AG09309 (cell line): ENCODE data around the gene CBLB.
A peak's percentile ranks its signal among the peaks of the same experiment; 100 is the strongest.

Source experiments
- DNase-seq: peaks from one replicate; pipeline ENCODE4 v3.0.0-alpha.2; 2010; ENCODE audit warnings: low read depth
- H3K4me3 ChIP-seq: 2 replicates; pipeline ENCODE4 v1.5.1; 2011; ENCODE audit warnings: mild to moderate bottlenecking, low read depth, low read length, moderate library complexity; ENCODE audit not compliant: control insufficient read depth
- TF ChIP-seq, protein P1 (sequence below): IDR thresholded peaks from 2 replicates; pipeline ENCODE4 v1.5.1; 2011; ENCODE audit warnings: mild to moderate bottlenecking, low read depth, low read length, inconsistent platforms; ENCODE audit not compliant: insufficient read depth, control insufficient read depth; ENCODE audit errors: missing control alignments

Gene CBLB

DNA sequence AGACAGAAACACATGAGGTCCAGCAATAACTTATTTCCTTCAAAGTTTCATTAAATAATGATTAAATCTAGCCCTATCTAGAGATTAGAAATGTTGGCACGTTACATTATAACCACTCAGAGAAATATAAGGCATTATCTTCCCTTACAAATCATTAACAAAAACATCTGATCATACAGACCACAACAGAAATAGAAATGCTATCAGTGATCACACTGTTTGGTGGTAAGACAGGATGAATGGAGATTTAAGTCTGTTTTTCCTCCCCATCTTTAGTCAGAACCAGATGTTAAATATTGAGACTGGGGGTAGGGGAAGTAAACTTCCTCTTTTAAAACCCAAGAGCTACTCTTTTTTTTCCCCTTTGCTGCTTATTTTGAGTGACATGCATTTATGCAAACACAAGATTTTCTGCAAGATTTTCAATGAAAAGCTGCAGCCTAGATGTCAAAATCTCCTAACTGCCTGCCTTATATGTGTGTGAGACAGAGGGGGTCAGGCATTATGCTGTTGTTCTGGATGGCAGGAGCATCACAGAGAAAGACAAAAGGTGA lies 70.4 kb downstream of the CBLB start:
- no peak overlapping the region for H3K4me3 ChIP-seq
- TF ChIP-seq, protein P1, sequence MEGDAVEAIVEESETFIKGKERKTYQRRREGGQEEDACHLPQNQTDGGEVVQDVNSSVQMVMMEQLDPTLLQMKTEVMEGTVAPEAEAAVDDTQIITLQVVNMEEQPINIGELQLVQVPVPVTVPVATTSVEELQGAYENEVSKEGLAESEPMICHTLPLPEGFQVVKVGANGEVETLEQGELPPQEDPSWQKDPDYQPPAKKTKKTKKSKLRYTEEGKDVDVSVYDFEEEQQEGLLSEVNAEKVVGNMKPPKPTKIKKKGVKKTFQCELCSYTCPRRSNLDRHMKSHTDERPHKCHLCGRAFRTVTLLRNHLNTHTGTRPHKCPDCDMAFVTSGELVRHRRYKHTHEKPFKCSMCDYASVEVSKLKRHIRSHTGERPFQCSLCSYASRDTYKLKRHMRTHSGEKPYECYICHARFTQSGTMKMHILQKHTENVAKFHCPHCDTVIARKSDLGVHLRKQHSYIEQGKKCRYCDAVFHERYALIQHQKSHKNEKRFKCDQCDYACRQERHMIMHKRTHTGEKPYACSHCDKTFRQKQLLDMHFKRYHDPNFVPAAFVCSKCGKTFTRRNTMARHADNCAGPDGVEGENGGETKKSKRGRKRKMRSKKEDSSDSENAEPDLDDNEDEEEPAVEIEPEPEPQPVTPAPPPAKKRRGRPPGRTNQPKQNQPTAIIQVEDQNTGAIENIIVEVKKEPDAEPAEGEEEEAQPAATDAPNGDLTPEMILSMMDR = no peak
- DNase-seq = no peak

DNA sequence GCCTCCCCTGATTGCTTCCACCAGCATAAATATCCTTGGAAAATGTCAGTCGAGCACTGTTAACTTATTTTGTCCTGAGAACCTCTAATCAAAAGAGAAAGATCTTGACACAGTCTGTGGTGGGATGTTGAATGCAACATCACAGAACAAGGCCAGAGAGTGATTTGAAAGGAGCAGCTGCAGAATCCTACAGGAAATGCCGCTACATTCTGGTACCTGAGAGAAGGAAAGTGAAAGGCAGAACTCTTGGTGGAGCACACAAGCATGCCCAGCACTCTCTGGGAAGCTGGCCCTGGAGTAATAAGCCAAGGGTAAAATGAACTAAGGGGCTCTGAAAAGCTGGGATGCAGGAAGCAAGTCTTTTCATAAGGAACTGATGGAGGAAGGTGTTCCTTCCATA lies 75.8 kb downstream of the CBLB start:
- DNase-seq = no peak
- TF ChIP-seq, protein P1 = no peak
- H3K4me3 ChIP-seq = no peak overlapping the region

DNA sequence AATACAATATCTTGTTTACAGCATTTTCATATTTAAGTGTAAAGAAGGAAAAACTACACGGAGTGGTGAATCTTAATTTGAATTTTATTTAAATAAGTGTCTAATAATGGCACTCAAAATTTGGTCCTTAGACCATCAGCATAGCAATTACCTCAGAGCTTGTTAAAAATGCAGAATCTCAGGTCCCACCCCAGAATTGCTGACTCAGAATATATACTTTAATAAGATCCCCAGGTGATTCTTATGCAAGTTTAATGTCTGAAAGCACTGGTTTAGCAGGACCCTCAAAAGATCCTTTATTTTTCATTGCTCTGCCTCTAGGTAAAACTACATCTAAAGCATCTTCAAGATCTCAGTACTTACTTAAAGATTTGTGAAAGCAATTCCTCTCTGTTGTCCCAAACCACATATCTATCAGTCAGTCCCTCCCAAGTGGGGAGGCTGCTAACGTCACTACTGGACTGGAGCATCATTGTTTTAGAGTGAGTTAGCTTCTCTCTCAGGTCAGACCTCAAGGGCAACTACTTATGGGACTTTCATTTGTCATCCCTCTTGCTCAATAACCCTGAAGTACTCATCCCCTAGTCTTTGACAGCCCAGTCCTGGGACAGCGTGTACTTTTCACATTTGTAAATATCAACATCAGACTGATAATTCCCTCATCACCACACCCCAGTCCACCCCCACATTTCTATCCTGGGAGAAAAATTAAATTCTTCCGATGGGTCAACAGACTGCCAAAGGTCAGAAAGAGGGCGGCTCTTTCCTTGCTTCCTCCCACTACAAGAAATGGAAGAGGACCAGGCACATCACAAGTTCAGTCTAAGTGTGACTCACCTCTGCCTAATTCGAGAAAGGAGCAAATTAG lies 76.7 kb downstream of the CBLB start:
- no peak overlapping the region for H3K4me3 ChIP-seq
- DNase-seq = peak; percentile 85
- TF ChIP-seq, protein P1 = no peak

DNA sequence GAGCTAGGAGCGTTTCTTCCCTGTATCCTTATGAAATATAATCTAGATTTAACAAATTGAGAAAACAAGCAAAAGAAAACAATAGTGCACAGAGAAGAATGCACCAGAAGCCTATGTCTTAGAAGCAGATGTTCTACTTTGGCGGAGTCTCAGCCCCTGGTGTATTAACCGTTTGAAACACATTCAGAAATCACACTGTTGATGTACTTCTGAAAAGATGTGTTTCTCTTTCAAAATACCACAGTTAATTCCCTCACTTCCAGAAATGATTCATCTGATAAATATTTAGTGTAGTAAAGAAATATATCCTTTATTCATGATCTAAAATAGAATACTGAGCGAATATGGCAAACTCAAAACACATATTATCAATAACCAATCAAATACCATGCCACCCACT lies 77.7 kb downstream of the CBLB start:
- peak; percentile 21 for DNase-seq
- TF ChIP-seq, protein P1 = no peak
- H3K4me3 ChIP-seq = no peak overlapping the region

DNA sequence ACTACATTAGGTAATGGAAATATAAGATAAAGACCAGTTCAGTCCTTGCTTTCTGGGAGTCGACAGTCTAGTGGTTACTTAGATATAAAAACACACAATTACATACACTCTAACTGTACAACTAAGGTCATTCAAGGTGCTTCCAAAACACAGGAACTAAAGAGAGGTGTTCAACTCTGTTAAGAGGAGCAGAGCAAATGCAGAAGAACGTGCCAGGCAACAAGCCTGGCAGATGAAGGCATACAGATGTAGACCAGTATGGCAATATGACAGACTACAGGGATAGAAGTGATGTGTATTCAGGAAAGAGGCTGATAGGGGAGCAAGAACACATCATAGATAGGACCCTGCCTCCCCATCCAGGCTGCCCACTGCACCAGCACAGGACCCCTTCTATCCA lies 78.3 kb downstream of the CBLB start:
- TF ChIP-seq, protein P1 = no peak
- DNase-seq = no peak
- H3K4me3 ChIP-seq = no peak overlapping the region

- H3K4me3 ChIP-seq = no peak overlapping the region
- TF ChIP-seq, protein P1 = no peak
- DNase-seq = peak; percentile 25
Observed at GRCh38 chr3:105788593-105788992, 80.2 kb downstream of the CBLB start.
